AG09309 (cell line): Measurements from ENCODE around the gene MKX.

ENCODE experiments used
- DNase-seq: peaks from one replicate; pipeline ENCODE4 v3.0.0-alpha.2; 2010; ENCODE audit warnings: low read depth
- H3K4me3 ChIP-seq: 2 replicates; pipeline ENCODE4 v1.5.1; 2011; ENCODE audit warnings: mild to moderate bottlenecking, low read depth, low read length, moderate library complexity; ENCODE audit not compliant: control insufficient read depth
- CTCF ChIP-seq: IDR thresholded peaks from 2 replicates; pipeline ENCODE4 v1.5.1; 2011; ENCODE audit warnings: mild to moderate bottlenecking, low read depth, low read length, inconsistent platforms; ENCODE audit not compliant: insufficient read depth, control insufficient read depth; ENCODE audit errors: missing control alignments

MKX gene

GRCh38 chr10:27660711-27661110 is 84.9 kb downstream of the MKX start:
- no peak for TF ChIP-seq CTCF

GRCh38 chr10:27660268-27660667 is 85.4 kb downstream of the MKX start:
- no peak for DNase-seq
- H3K4me3 ChIP-seq = no peak overlapping the region
- no peak for TF ChIP-seq CTCF

More at GRCh38 chr10:27660711-27661110, 84.9 kb downstream of the MKX start:
- no peak overlapping the region for H3K4me3 ChIP-seq
- no peak for DNase-seq

GRCh38 chr10:27659786-27660185 is 85.8 kb downstream of the MKX start:
- DNase-seq = no peak
- H3K4me3 ChIP-seq = no peak overlapping the region
- no peak for TF ChIP-seq CTCF

GRCh38 chr10:27658788-27659187 is 86.8 kb downstream of the MKX start:
- no peak for DNase-seq
- TF ChIP-seq CTCF = no peak
- no peak overlapping the region for H3K4me3 ChIP-seq

GRCh38 chr10:27655296-27655695 is 90.3 kb downstream of the MKX start:
- no peak for DNase-seq
- no peak for TF ChIP-seq CTCF
- H3K4me3 ChIP-seq = no peak overlapping the region

- H3K4me3 ChIP-seq = no peak overlapping the region
- no peak for DNase-seq
- TF ChIP-seq CTCF = no peak
Measured at GRCh38 chr10:27654284-27654683, 91.3 kb downstream of the MKX start.

- no peak for DNase-seq
- no peak for TF ChIP-seq CTCF
- H3K4me3 ChIP-seq = no peak overlapping the region
Measured at GRCh38 chr10:27646604-27647175, 98.9 kb downstream of the MKX start.
